Gastrocnemius medialis (tissue), 4 donors: Measurements from ENCODE around the gene FAM136A. TPM values are rescaled to one million over a fixed set of nuclear protein-coding genes. Genes with fewer than 3 reads are reported as not detected.
A peak's percentile ranks its signal among the peaks of the same experiment; 100 is the strongest.

ENCODE experiments used
- ATAC-seq, 2 donors: fragments of 150-250 bp; one replicate each; pipeline ENCODE4 v1.9.1; 2016
- DNase-seq, 2 donors: peaks; one replicate each; pipeline ENCODE4 v3.0.0-alpha.2; 2019
- H3K27ac ChIP-seq, 4 donors: fragments of 200-600 bp; sonication (generic); 1 replicate in 1 of 4; 2 replicates in 3 of 4; pipeline ENCODE4 v1.5.1; 2016 to 2018; ENCODE audit warnings: mild to moderate bottlenecking in 2 of 4, moderate library complexity in 1 of 4
- H3K27me3 ChIP-seq, 3 donors: fragments of 200-600 bp; sonication (generic) in 2 of 3; 1 replicate in 1 of 3; 2 replicates in 2 of 3; pipeline versions ENCODE4 v1.5.1 to v1.6.0; 2016 to 2019; ENCODE audit warnings: mild to moderate bottlenecking in 1 of 3, moderate library complexity in 1 of 3
- H3K36me3 ChIP-seq, 2 donors: fragments of 200-600 bp; sonication (generic) in 1 of 2; one replicate each; pipeline ENCODE4 v1.5.1; 2017 to 2018
- H3K4me1 ChIP-seq, 2 donors: fragments of 200-600 bp; sonication (generic) in 1 of 2; one replicate each; pipeline ENCODE4 v1.5.1; 2016 to 2017; ENCODE audit warnings: mild to moderate bottlenecking in 2 of 2
- H3K4me3 ChIP-seq, 4 donors: fragments of 200-600 bp; sonication (generic) in 3 of 4; 1 replicate in 1 of 4; 2 replicates in 3 of 4; pipeline ENCODE4 v1.5.1; 2016 to 2019; ENCODE audit warnings: mild to moderate bottlenecking in 2 of 4
- H3K9me3 ChIP-seq, 3 donors: fragments of 200-600 bp; sonication (generic) in 2 of 3; 1 replicate in 1 of 3; 2 replicates in 2 of 3; pipeline ENCODE4 v1.5.1; 2016 to 2019
- POLR2A ChIP-seq, 2 donors: fragments of 450-650 bp; IDR thresholded peaks; one replicate each; pipeline ENCODE4 v1.6.1; 2017; ENCODE audit warnings: antibody characterized with exemption in 2 of 2, mild to moderate bottlenecking in 2 of 2, moderate library complexity in 2 of 2
- in situ Hi-C, 4 donors: fragments of 200-750 bp; cut with MboI; loops; one replicate each; pipeline versions ENCODE4 v1.15.0 to v1.8.0; 2017; ENCODE audit warnings: low sequenced_read_pairs in 4 of 4
- intact Hi-C: fragments of 100-400 bp; cut with DNase I; formaldehyde crosslinking; loops from one replicate; pipeline ENCODE4 v1.15.1; 2023; ENCODE audit warnings: low total_unique reads
- total RNA-seq, 4 donors: library from RNA; depleted of rRNA; stranded (reverse); fragments of >200 nt; gene quantifications; one replicate each; pipeline versions ENCODE4 v1.1.0 to v1.2.3, GENCODE V29; 2016
- TF ChIP-seq, protein P1 (sequence below), 5 experiments: fragments of 450-650 bp in 3 of 5; fragments of 200-600 bp in 2 of 5; sonication (generic) in 2 of 5; IDR thresholded peaks in 4 of 5; conservative IDR thresholded peaks in 1 of 5; 1 replicate in 4 of 5; 2 replicates in 1 of 5; pipeline ENCODE4 v1.5.1; 2016 to 2019; ENCODE audit warnings: antibody characterized with exemption in 5 of 5, mild to moderate bottlenecking in 3 of 5, moderate library complexity in 3 of 5

Gene FAM136A
- total RNA-seq, 4 donors from 2014 or later: 12.7 to 23.7 (median 17.7) TPM

DNA sequence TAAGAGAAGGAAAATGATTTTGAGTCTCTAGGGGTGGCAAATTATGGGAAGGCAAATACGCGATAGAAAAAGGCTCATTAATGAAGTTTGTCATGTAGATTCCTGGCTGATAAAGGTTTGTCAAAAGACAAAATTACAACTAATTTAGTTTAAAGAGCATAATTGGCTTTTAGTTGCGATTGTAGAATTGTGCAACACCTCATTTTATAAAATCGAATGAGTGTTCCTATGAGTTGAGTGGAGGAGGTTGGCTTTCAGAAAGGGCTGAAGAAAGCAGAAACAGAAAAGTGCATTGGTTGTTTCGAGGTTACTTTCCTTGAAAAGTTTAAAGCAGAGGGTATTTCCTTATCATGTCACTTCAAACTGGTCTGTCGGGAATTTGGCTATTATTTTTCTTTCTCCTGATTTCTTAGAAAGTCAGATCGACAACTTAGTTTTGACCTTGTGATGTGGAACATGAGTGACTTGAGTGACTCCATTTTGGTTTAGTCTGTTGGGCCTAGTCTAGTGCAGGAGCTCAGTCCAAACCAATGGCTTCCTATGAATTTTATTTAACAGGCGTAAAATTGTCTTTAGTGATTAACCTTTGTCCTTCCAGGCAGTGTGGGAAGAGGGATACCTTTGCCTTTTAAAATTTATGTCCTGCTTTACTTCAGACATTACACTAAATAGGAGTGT is 46.1 kb downstream of the FAM136A start:
- intact Hi-C loops (loop anchor here (5.0 kb wide), 1 partner anchor 513 kb away; the partner anchor contains the start of gene ANXA4), in situ Hi-C loops (no loop called here)
- no peak for TF ChIP-seq POLR2A (IDR thresholded peaks at IDR 0.05)
- TF ChIP-seq, protein P1, sequence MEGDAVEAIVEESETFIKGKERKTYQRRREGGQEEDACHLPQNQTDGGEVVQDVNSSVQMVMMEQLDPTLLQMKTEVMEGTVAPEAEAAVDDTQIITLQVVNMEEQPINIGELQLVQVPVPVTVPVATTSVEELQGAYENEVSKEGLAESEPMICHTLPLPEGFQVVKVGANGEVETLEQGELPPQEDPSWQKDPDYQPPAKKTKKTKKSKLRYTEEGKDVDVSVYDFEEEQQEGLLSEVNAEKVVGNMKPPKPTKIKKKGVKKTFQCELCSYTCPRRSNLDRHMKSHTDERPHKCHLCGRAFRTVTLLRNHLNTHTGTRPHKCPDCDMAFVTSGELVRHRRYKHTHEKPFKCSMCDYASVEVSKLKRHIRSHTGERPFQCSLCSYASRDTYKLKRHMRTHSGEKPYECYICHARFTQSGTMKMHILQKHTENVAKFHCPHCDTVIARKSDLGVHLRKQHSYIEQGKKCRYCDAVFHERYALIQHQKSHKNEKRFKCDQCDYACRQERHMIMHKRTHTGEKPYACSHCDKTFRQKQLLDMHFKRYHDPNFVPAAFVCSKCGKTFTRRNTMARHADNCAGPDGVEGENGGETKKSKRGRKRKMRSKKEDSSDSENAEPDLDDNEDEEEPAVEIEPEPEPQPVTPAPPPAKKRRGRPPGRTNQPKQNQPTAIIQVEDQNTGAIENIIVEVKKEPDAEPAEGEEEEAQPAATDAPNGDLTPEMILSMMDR (IDR thresholded peaks at IDR 0.05 in 4 of 5, conservative IDR thresholded peaks at IDR 0.05 in 1 of 5): no peak
- Histone ChIP-seq H3K4me3 (no peak overlapping the region), H3K27me3 (no peaks in the 10 kb centered on the region), H3K36me3 (no peaks in the 10 kb centered on the region), H3K9me3 (no peaks in the 10 kb centered on the region), H3K4me1 (peaks cover 24 to 26% of the 10 kb centered on the region in 2 donors), H3K27ac (no peak overlapping the region)
- ATAC-seq: no peak
- DNase-seq: no peak

DNA sequence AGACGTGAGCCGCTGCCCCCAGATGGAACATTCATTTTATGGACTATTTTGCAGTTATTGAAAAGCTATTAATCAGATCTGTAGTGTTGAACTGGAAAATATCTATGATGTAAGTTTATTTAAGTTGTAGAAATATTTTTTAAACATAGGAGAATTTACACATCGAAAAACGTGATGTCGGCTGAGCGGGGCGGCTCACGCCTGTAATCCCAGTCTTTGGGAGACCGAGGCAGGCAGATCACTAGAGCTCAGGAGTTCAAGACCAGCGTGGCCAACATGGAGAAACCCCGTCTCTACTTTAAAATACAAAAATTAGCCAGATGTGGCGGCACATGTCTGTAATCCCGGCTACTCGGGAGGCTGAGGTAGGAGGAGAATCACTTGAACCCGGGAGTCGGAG is 51.4 kb downstream of the FAM136A start:
- no peak for ATAC-seq

DNA sequence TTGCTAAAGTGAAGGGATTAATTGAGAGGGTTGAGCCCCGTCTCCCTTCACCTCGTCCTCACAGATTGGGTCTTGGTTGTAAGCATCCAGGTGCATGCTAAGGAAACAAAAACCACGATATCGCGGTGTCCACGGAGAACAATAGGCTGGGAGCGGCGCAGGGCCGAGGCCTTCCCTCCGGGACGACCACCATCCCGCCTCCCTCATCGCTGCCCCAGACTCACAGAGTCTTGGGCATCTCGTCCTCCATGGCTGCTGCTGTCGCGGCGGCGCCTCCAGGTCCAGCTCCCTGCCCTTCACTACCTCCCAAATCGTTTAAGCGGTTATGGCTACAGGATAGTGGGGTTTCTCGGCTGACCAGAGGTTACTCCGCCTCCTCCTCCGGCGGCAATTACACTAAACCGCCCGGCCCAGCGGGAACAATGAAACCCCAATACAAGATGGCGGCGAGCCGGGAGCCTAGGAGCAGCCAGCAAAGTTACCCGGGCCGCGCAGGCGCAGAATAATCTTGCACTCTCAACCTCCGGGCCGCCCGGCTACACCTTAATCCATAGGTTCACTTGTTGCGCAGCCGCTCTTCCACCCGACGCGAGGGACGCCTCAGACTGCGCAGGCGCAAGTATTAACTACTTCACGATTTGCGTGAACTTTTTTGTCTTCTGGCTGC is 53.6 kb downstream of the FAM136A start, which contains the start of gene TIA1:
TIA1 (minus strand) TSS at position 448 of the 667 bp plus-strand sequence; CDS start at position 250, 198 bp downstream.
- peak; percentile 65 to 73 for TF ChIP-seq POLR2A (IDR thresholded peaks at IDR 0.05)
- TF ChIP-seq, protein P1 (IDR thresholded peaks at IDR 0.05 in 4 of 5, conservative IDR thresholded peaks at IDR 0.05 in 1 of 5): no peak
- H3K36me3 ChIP-seq: no peaks in the 10 kb centered on the region
- intact Hi-C loops: loop anchor here (1.0 to 5.0 kb wide), 8 partner anchors 9 to 882 kb away; partner anchors contain the start of genes AAK1, MCEE, MPHOSPH10 and PCBP1
- H3K27me3 ChIP-seq: no peaks in the 10 kb centered on the region
- in situ Hi-C loops: no loop called here
- ATAC-seq (peak; percentile 96 to 97), DNase-seq (peak; percentile 97 to 98)
- H3K9me3 ChIP-seq: no peaks in the 10 kb centered on the region
- H3K27ac ChIP-seq: peak within 1 kb of the TSS; percentile 94 to 99 (median 95)
- H3K4me3 ChIP-seq: peak within 1 kb of the TSS; percentile 87 to 99 (median 92)
- peaks cover 21 to 27% of the 10 kb centered on the region in 2 donors for H3K4me1 ChIP-seq

More for the DNA sequence above, 51.4 kb downstream of the FAM136A start:
- TF ChIP-seq, protein P1 (IDR thresholded peaks at IDR 0.05 in 4 of 5, conservative IDR thresholded peaks at IDR 0.05 in 1 of 5): no peak
- TF ChIP-seq POLR2A (IDR thresholded peaks at IDR 0.05): no peak
- Histone ChIP-seq H3K4me1 (peaks cover 12 to 21% of the 10 kb centered on the region in 2 donors), H3K27ac (no peak overlapping the region), H3K9me3 (no peaks in the 10 kb centered on the region), H3K27me3 (no peaks in the 10 kb centered on the region), H3K36me3 (no peaks in the 10 kb centered on the region), H3K4me3 (no peak overlapping the region)
- intact Hi-C loops (no loop called here), in situ Hi-C loops (no loop called here)
- DNase-seq: no peak

DNA sequence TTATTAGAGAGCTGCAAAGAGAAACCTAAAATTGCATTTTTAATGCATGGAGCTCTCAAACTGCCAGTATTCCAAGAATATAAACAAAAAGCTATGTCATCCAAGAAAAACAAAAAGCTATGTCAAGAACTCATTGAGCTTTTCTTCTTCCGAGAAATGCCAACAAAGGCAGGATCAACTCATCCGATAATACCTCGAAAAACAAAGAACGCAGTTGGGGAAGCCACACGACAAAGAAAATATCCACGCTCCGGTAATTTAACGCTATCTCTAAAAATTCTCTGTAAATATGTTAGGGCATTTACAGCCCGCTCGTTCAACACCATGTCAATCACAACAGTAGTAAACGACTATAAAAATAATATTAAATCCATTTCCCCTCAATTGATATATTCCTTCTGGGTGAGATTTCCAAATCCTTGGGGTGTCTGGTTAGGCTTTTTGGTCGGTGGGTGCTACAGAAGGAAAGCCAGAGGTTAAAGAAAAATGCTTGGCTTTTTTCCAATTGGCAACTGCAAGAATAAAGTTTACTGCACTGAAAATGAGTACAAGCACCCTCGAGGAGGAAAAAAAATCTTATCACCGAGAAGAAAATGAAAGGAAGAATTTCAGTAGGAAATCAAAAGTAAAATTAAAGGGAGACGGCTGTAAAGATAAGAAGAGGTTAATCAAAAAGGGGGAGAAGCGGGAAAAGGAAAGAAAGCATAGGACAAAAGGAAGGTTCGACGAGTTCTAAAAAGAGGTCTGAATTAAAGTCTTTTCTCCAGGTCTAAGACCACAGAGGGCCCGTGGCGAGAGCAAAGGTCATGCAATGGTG is 54.3 kb downstream of the FAM136A start:
- Histone ChIP-seq H3K4me3 (peak overlapping the region; percentile 87 to 99 (median 92)), H3K4me1 (peaks cover 25 to 33% of the 10 kb centered on the region in 2 donors), H3K36me3 (no peaks in the 10 kb centered on the region), H3K27me3 (no peaks in the 10 kb centered on the region), H3K9me3 (no peaks in the 10 kb centered on the region), H3K27ac (peak overlapping the region; percentile 94 to 99 (median 95))
- intact Hi-C loops: loop anchor here (1.0 to 5.0 kb wide), 8 partner anchors 10 to 883 kb away; partner anchors contain the start of genes AAK1, MCEE, MPHOSPH10 and PCBP1
- in situ Hi-C loops: no loop called here
- TF ChIP-seq, protein P1 (IDR thresholded peaks at IDR 0.05 in 4 of 5, conservative IDR thresholded peaks at IDR 0.05 in 1 of 5): no peak
- TF ChIP-seq POLR2A (IDR thresholded peaks at IDR 0.05): no peak
- no peak for DNase-seq
- no peak for ATAC-seq
